Occipital lobe (tissue), 2 donors: ENCODE data around the gene SVOPL. TPM values are rescaled to one million over a fixed set of nuclear protein-coding genes. Genes with fewer than 3 reads are reported as not detected.
"Not testable (repeated sequence)": the region's sequence is repeated elsewhere in the genome, so short reads cannot be mapped to it uniquely, and the experiment has no call there.

Experiments used
- DNase-seq: peaks from one replicate; lab custom pipeline; 2025; lab: John Stamatoyannopoulos, UW
- total RNA-seq: library from RNA; depleted of rRNA; stranded (reverse); fragments of >200 nt; gene quantifications from one replicate; pipeline ENCODE4 v1.2.3, GENCODE V29; 2014

The SVOPL gene
- total RNA-seq, 1 donor from 2014 or later: 0.78 TPM

DNA sequence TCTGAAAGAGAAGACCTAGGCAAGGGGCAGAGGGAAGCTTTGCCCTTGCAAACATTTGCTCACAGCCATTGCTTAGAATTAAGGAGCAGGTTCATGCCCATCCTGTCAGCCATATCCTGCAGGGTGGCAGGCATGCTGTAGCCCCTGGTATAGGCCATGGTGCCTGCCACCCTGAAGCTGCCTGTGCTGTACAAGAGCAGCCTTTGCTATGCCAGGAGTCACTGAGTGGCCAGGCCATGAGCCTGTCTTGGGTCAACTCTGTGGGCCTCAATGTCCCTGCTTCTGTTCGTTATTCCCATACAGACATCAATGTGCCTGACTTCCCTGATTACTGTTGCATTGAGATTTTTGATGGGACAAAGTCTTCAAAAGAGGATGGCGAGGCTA lies 368 bp upstream of the SVOPL start:
- no peak for DNase-seq

- no peak for DNase-seq
Measured at GRCh38 chr7:138699661-138700060, 1.5 kb downstream of the SVOPL start.

DNA sequence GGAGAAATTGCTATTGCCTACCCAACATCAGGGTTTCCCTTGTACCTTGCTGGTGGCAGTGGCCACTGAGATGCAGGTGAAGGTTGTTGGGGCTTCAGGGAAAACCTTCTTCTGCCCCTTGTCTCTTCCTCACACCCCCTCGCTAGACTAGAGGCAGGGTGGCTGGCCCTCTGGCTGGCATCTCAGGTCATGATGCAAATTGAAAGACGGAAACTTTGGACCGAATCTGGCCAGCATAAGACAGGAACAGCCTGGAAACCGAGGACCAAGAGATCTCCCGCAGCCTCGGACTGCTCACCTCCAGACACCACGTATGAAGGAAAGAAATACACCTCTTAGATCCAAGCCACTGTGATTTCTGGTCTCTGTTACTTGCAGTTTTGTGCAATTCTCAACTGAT lies 2.9 kb downstream of the SVOPL start:
- DNase-seq: no peak

GRCh38 chr7:138697535-138698182 lies 3.5 kb downstream of the SVOPL start:
- no peak for DNase-seq

DNA sequence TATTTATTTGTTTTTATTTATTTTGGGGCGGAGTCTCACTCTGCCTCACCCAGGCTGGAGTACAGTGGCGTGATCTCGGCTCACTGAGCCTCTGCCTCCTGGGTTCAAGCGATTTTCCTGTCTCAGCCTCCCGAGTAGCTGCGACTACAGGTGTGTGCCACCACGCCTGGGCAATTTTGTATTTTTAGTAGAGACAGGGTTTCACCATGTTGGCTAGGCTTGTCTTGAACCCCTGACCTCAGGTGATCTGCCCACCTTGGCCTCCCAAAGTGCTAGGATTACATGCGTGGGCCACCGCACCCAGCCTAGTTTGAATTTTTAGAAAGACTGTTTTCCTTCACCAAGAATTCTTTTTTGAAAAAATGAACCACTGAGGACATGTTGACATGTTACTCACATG lies 5.4 kb downstream of the SVOPL start:
- DNase-seq: not testable (repeated sequence)

DNA sequence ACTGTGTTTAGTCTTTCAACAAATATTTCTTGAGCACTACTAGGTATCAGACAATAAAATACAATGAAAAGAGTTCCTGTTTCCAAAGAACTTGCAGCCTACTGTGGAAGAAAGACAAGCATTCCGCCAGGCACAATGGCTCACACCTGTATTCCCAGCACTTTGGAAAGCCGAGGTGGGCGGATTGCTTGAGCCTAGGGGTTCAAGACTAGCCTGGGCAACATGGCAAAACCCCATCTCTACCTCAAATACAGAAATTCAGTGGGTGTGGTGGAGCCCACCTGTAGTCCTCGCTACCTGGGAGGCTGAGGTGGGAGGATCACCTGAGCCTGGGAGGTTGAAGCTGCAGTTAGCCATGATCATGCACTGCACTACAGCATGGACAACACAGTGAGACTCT lies 6.1 kb downstream of the SVOPL start:
- DNase-seq: no peak

DNA sequence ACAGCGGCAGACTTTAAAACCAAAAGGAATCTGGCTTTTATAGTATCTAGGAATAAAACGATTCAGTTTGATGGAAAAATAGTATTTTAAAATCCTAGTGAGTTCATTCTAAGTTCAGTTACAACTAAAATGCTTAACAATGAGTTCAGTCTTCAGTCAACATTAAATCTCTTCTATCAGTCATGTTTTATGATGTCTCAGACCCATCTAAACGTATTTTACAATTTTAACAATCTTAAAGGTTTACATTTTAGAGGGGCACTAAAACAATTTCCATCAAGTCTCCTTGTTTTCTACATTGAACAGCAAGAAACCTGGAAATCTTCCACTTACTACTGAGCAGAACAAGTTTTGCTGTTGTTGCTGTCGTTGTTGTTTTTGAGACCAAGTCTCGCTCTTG lies 10.0 kb downstream of the SVOPL start:
- no peak for DNase-seq

DNA sequence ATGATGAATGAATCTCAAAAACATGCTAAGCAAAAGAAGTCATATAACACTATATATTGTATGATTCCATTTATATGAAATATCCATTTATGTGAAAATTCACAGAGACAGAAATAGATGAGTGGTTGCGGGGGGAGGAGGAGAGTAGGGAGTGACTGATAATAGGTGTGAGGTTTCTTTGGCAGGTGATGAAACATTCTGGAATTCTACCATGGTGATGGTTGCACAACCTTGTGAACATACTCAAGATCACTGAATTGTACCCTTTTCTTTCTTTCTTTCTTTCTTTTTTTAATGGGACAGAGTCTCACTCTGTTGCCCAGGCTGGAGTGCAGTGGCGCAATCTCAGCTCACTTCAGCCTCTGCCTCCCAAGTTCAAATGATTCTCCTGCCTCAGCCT lies 10.7 kb downstream of the SVOPL start:
- no peak for DNase-seq

GRCh38 chr7:138688037-138688436 lies 13.1 kb downstream of the SVOPL start:
- not testable (repeated sequence) for DNase-seq

- DNase-seq: no peak
Measured at GRCh38 chr7:138684340-138684739, 16.8 kb downstream of the SVOPL start.

- no peak for DNase-seq
Measured at GRCh38 chr7:138679793-138680192, 21.4 kb downstream of the SVOPL start.

DNA sequence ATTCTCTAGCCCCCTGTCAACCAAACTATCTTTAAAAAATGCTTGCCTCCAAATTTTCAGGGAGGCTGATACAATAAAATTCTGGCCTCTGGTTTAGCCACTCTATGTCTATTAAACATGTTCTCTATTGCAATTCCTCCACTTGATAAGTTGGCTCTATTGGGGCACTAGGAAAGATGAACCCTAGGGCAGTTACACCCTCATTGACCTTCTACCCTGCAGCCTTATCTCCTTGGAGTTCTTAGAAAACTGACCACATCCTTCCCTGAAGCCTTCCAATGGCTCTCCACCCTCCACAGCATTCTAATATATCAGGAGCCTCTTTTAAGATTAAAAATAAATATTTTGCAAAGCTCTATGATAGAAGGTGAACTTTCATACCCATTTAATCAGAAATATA lies 30.6 kb downstream of the SVOPL start:
- DNase-seq: no peak

DNA sequence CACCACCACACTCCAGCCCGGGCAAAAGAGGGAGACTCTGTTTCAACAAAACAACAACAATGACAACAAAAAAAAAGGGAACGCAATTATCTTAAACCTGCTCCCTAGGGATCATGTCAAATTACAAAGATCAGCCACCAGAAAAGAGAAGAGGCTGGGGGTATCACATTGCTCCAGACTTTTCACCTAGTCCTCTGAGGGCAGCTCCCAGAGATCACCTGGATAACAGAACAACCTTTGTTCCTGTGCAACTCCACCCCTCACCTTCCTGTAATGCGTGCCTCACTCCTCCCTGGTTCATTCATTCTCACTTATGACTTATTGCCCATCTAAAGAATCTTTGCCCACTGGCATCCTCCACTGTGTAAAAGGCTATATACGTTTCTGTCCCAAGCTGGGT lies 31.8 kb downstream of the SVOPL start:
- DNase-seq: no peak

DNA sequence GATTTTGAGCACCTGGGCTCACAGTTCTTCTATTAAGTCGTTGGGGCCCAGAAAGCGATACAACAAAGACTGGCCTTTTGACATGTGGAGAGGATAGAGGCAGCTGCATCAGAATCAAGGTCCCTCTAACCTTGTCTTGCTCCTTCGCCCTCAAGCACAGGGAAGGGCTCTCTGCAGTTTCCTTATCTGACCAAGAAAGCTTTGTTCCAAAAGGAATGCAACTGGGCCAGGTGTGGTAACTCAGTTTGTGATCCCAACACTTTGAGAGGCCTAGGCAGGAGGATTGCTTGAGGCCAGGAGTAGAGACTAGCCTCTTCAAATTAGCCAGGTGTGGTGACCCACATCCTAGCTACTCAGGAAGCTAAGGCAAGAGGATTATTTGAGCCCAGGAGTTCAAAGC lies 32.2 kb downstream of the SVOPL start:
- DNase-seq: no peak

DNA sequence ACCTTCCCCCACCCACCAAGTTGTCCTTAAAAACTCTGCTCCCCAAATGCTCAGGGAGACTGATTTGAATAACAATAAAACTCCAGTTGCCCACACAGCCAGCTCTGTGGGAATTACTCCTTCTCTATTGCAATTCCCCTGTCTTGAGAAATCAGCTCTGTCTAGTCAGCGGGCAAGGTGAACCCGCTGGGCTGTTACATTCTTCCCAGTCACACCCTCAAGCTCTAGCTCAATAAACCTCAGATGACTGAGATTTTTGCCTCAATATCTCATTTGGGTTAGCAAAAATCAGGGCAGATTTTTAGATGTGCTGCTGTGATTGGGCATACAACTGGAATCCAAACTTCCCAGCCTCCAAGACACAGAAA lies 32.9 kb downstream of the SVOPL start:
- no peak for DNase-seq

- DNase-seq: no peak
Measured at GRCh38 chr7:138667535-138668228, 33.5 kb downstream of the SVOPL start.

- DNase-seq: no peak
Measured at GRCh38 chr7:138666385-138666784, 34.8 kb downstream of the SVOPL start.

GRCh38 chr7:138665669-138666140 lies 35.5 kb downstream of the SVOPL start:
- no peak for DNase-seq

GRCh38 chr7:138665249-138665648 lies 35.9 kb downstream of the SVOPL start:
- DNase-seq: no peak

- no peak for DNase-seq
Measured at GRCh38 chr7:138663725-138664710, 37.1 kb downstream of the SVOPL start.

DNA sequence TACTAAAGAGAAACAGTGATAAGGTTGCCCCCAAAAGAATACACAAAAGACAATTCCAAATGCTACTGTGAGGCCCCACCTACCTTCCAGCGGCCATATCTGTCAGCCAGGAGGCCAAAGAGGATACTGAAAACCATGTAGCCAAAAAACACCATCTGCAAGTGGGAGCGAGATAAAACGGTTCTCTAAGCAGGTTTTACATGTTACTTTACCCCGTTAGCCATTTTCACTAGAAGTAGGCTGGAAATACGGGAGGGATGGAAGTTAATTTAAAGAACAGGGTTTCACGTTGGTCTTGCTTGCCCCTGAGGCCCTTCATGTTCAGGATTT lies 38.2 kb downstream of the SVOPL start:
- no peak for DNase-seq
